ENCODE data around the gene IDH3G.

GRCh38 chrX:153776120-153776599 is 18.0 kb downstream of the IDH3G start:
- TF ChIP-seq CTCF (conservative IDR thresholded peaks at IDR 0.05 in 1 of 2, IDR thresholded peaks at IDR 0.05 in 1 of 2; ENCODE audit: low read depth in 1 of 2, low read length in 2 of 2): no peak
- TF ChIP-seq EZH2 (IDR thresholded peaks at IDR 0.05; ENCODE audit: low read length, missing control alignments): no peak

Measured in fibroblast of lung (primary cell).